ENCODE results near the gene RRN3.
A peak's percentile ranks its signal among the peaks of the same experiment; 100 is the strongest.
"Not testable (repeated sequence)": the region's sequence is repeated elsewhere in the genome, so short reads cannot be mapped to it uniquely, and the experiment has no call there.

RRN3 gene

GRCh38 chr16:15093955-15094827 is at the start of gene RRN3:
Gene RRN3, minus strand, starts transcription at chr16:15094272. Its CDS starts 39 bp downstream, at chr16:15094233.
- H3K27ac ChIP-seq = peak within 1 kb of the TSS; percentile 41

- H3K27ac ChIP-seq = not testable (repeated sequence)
Observed at GRCh38 chr16:15143601-15144091, 49.6 kb upstream of the RRN3 start.

GRCh38 chr16:15142891-15143600 is 49.0 kb upstream of the RRN3 start:
- H3K27ac ChIP-seq = not testable (repeated sequence)

- not testable (repeated sequence) for H3K27ac ChIP-seq
Observed at GRCh38 chr16:15142107-15142890, 48.2 kb upstream of the RRN3 start.

GRCh38 chr16:15141586-15141985 is 47.5 kb upstream of the RRN3 start:
- TF ChIP-seq CTCF (conservative IDR thresholded peaks at IDR 0.05) = no peak
- no peak overlapping the region for H3K27ac ChIP-seq

GRCh38 chr16:15140444-15141365 is 46.6 kb upstream of the RRN3 start:
- H3K27ac ChIP-seq = not testable (repeated sequence)

- H3K27ac ChIP-seq = not testable (repeated sequence)
Observed at GRCh38 chr16:15137514-15137913, 43.4 kb upstream of the RRN3 start.

GRCh38 chr16:15135483-15136360 is 41.6 kb upstream of the RRN3 start:
- H3K27ac ChIP-seq = not testable (repeated sequence)

GRCh38 chr16:15134752-15135482 is 40.8 kb upstream of the RRN3 start:
- not testable (repeated sequence) for H3K27ac ChIP-seq

GRCh38 chr16:15133554-15133953 is 39.5 kb upstream of the RRN3 start:
- not testable (repeated sequence) for H3K27ac ChIP-seq

GRCh38 chr16:15132719-15133428 is 38.8 kb upstream of the RRN3 start:
- not testable (repeated sequence) for H3K27ac ChIP-seq

GRCh38 chr16:15130943-15131700 is 37.0 kb upstream of the RRN3 start:
- not testable (repeated sequence) for H3K27ac ChIP-seq

- H3K27ac ChIP-seq = not testable (repeated sequence)
Observed at GRCh38 chr16:15130256-15130932, 36.3 kb upstream of the RRN3 start.

GRCh38 chr16:15127641-15128425 is 33.8 kb upstream of the RRN3 start:
- not testable (repeated sequence) for H3K27ac ChIP-seq

All from VCaP (cell line).